ENCODE data around the gene ARID1B. TPM values are rescaled to one million over a fixed set of nuclear protein-coding genes. Genes with fewer than 3 reads are reported as not detected.

Gene ARID1B
- total RNA-seq, 1 experiment from 2014 or later = 60.3 TPM

- TF ChIP-seq, protein P1, sequence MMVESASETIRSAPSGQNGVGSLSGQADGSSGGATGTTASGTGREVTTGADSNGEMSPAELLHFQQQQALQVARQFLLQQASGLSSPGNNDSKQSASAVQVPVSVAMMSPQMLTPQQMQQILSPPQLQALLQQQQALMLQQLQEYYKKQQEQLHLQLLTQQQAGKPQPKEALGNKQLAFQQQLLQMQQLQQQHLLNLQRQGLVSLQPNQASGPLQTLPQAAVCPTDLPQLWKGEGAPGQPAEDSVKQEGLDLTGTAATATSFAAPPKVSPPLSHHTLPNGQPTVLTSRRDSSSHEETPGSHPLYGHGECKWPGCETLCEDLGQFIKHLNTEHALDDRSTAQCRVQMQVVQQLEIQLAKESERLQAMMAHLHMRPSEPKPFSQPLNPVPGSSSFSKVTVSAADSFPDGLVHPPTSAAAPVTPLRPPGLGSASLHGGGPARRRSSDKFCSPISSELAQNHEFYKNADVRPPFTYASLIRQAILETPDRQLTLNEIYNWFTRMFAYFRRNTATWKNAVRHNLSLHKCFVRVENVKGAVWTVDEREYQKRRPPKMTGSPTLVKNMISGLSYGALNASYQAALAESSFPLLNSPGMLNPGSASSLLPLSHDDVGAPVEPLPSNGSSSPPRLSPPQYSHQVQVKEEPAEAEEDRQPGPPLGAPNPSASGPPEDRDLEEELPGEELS (CRISPR knock-in tag; IDR thresholded peaks at IDR 0.05) = no peak
- TF ChIP-seq KAT7 (CRISPR knock-in tag; IDR thresholded peaks at IDR 0.05; ENCODE audit: borderline replicate concordance) (no peak), SP1 (CRISPR knock-in tag; conservative IDR thresholded peaks at IDR 0.05) (no peak)
Measured at GRCh38 chr6:156928972-156929371, 151.8 kb downstream of the ARID1B start (continued).

- H3K4me3 Mint-ChIP-seq = no peak overlapping the region
- peaks cover 64% of the 10 kb centered on the region for H3K4me1 Mint-ChIP-seq
- no peak for ATAC-seq
- no peaks in the 10 kb centered on the region for H3K9me3 Mint-ChIP-seq
- ChIA-PET CTCF (interaction anchor here (0.6 to 4.0 kb wide), 5 partner anchors 12 to 326 kb away, joined by 3 to 24 read pairs (median 4); no protein-coding TSS in a partner anchor), POLR2A (interaction anchor here (0.6 to 1.1 kb wide), 3 partner anchors 11 to 1604 kb away, joined by 3 to 6 read pairs (median 5); no protein-coding TSS in a partner anchor)
- H3K36me3 Mint-ChIP-seq = peaks cover 5% of the 10 kb centered on the region; the same call in 1 of the 2 replicates
- no peak for DNase-seq (ENCODE audit: low spot score)
- TF ChIP-seq GRHL2 (CRISPR knock-in tag; IDR thresholded peaks at IDR 0.05; ENCODE audit: insufficient replicate concordance, severe bottlenecking) = no peak
- TF ChIP-seq, protein P2, sequence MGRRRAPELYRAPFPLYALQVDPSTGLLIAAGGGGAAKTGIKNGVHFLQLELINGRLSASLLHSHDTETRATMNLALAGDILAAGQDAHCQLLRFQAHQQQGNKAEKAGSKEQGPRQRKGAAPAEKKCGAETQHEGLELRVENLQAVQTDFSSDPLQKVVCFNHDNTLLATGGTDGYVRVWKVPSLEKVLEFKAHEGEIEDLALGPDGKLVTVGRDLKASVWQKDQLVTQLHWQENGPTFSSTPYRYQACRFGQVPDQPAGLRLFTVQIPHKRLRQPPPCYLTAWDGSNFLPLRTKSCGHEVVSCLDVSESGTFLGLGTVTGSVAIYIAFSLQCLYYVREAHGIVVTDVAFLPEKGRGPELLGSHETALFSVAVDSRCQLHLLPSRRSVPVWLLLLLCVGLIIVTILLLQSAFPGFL (CRISPR knock-in tag; IDR thresholded peaks at IDR 0.05; ENCODE audit: borderline replicate concordance) = no peak
- TF ChIP-seq HMGA2 (CRISPR knock-in tag; IDR thresholded peaks at IDR 0.05) = no peak
- TF ChIP-seq, protein P1 (CRISPR knock-in tag; IDR thresholded peaks at IDR 0.05) = no peak
- no peak for TF ChIP-seq ZNF423 (CRISPR knock-in tag; IDR thresholded peaks at IDR 0.05)
- TF ChIP-seq SOX15 (CRISPR knock-in tag; IDR thresholded peaks at IDR 0.05) = no peak
- TF ChIP-seq, protein P3, sequence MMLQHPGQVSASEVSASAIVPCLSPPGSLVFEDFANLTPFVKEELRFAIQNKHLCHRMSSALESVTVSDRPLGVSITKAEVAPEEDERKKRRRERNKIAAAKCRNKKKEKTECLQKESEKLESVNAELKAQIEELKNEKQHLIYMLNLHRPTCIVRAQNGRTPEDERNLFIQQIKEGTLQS (CRISPR knock-in tag; conservative IDR thresholded peaks at IDR 0.05) = no peak
- TF ChIP-seq ZBTB21 (CRISPR knock-in tag; IDR thresholded peaks at IDR 0.05; ENCODE audit: borderline replicate concordance) = no peak
- TF ChIP-seq NFYB (CRISPR knock-in tag; conservative IDR thresholded peaks at IDR 0.05; ENCODE audit: low read depth) = no peak
- TF ChIP-seq ZBTB43 (CRISPR knock-in tag; IDR thresholded peaks at IDR 0.05) = no peak
- H3K27me3 Mint-ChIP-seq (ENCODE audit: low read depth) = no peaks in the 10 kb centered on the region
- 0 out of 2 replicates have a peak overlapping the region, but pooled peaks have one; percentile 13 for H3K27ac Mint-ChIP-seq
Measured at GRCh38 chr6:156931283-156931682, 154.1 kb downstream of the ARID1B start.

DNA sequence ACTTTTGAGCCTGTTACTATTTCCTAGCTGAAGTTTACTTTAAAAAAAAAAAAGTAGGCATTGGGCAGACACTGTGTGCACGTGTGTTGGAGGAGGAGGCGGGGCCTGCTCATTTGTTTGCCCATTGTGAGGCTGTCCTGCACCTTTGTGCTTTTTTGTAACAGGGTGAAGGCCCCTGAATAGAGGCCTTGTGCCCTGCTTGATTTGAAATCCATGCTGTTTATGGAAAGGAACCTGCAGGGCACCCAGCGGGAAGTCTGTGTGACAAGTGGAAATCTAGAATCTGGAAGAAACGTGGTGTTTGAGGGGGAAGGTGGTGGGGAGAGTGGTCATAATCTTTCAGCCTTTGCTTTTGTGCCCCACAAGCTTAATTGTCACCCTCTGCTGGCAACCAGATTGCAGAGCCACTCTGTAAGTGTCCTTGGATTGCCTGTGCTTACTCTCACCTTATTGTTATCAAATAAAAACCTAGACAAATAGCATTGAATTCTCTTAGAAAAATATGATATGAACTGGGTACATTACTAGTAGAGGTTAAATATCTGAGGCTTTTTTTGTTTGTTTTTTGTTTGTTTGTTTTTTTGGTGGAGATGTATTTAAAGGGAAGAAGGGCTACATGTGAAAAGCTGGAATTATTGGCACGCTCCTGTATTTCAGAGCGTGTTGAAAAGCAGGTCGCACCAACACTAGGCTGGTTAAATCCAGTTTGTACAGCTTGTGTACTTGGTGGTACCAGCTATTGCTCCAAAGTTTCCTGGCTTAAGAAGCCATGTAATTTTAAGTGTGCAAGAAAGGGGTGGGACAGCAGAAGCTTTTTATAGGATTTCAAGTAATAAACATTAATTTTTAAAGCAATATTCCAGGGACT, 156.3 kb downstream of the ARID1B start:
- H3K27ac Mint-ChIP-seq = peak overlapping the region; percentile 57

More for the DNA sequence above, 156.3 kb downstream of the ARID1B start:
- DNase-seq (ENCODE audit: low spot score) = peak; percentile 31
- peak; percentile 83 for ATAC-seq
- CTCF ChIA-PET = interaction anchor here (0.7 to 4.0 kb wide), 7 partner anchors 9 to 81 kb away, joined by 3 to 24 read pairs (median 4); no protein-coding TSS in a partner anchor
- Mint-ChIP-seq H3K27me3 (ENCODE audit: low read depth) (no peaks in the 10 kb centered on the region), H3K9me3 (no peaks in the 10 kb centered on the region), H3K36me3 (peaks cover 5% of the 10 kb centered on the region; the same call in 1 of the 2 replicates), H3K4me3 (no peak overlapping the region; the same call in none of the 2 replicates), H3K4me1 (peaks cover 68% of the 10 kb centered on the region)
- TF ChIP-seq ZNF423 (CRISPR knock-in tag; IDR thresholded peaks at IDR 0.05) = peak; percentile 45; the same call in 1 of the 2 replicates
- TF ChIP-seq, protein P4, sequence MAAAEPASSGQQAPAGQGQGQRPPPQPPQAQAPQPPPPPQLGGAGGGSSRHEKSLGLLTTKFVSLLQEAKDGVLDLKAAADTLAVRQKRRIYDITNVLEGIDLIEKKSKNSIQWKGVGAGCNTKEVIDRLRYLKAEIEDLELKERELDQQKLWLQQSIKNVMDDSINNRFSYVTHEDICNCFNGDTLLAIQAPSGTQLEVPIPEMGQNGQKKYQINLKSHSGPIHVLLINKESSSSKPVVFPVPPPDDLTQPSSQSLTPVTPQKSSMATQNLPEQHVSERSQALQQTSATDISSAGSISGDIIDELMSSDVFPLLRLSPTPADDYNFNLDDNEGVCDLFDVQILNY (CRISPR knock-in tag; IDR thresholded peaks at IDR 0.05) = no peak
- POLR2A ChIA-PET = interaction anchor here (1.2 to 1.4 kb wide), 3 partner anchors 9 to 53 kb away, joined by 3 read pairs; no protein-coding TSS in a partner anchor
